PC-9 (cell line): ENCODE results near the gene CSN3.

Experiments used
- CTCF ChIP-seq: fragments of 200-600 bp; sonication (generic); conservative IDR thresholded peaks from 2 replicates; pipeline ENCODE4 v1.6.1; 2017; ENCODE audit warnings: mixed run types, antibody characterized with exemption, mild to moderate bottlenecking, moderate library complexity
- EZH2 ChIP-seq: fragments of 200-600 bp; sonication (generic); IDR thresholded peaks from 2 replicates; pipeline ENCODE4 v1.8.0; 2017; ENCODE audit warnings: antibody characterized with exemption, low read depth

- TF ChIP-seq CTCF (no peak), EZH2 (no peak)
These were observed 55.7 kb downstream of the CSN3 start for GRCh38 chr4:70298051-70298450.
